Body of pancreas (tissue), 4 donors: Measurements from ENCODE around the gene NIN.

Experiments
- POLR2A ChIP-seq, 3 donors: fragments of 450-650 bp; IDR thresholded peaks; one replicate each; pipeline ENCODE4 v1.6.1; 2016; ENCODE audit warnings: antibody characterized with exemption in 3 of 3, mild to moderate bottlenecking in 2 of 3
- TF ChIP-seq, protein P1 (sequence below), 7 experiments: fragments of 450-650 bp in 4 of 7; fragments of 200-600 bp in 3 of 7; sonication (generic) in 3 of 7; IDR thresholded peaks; one replicate each; pipeline ENCODE4 v1.5.1; 2016 to 2019; ENCODE audit warnings: antibody characterized with exemption in 7 of 7

DNA sequence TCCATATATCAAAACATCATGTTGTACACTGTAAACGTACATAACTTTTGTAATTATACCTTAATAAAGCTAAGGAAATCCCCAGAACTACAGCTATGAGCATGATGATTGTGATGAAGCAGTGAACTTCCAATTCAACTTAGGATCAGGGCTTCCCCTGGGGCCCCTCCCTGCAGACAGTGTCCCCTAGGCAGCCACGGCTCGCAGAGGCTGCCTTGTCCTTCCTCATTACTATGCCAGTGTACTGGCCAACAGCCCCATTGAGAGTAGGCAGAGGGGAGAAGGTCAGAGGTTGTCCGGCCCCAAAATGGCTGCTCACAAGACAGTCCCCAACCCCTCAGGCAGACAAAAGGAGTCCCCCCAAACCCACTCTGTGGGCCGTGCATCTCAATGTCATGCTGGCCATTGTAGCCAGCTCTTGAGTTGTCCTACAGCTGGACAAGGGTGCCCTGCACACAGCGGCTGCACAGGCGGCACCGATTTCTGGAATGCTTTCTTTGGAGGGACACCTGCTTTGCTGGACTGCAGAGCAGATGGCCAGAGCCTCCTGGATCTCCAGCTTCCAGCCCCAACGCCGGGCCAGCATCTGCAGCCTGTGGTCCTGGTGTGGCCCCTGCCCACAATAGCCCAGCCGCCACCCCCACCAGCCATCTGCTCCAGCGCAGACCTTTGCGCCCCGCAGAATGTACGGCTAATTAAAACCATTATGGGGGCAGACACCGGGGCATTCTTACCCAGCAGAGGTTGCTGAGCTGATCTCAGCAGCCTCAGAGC lies 46.1 kb downstream of the NIN start:
- TF ChIP-seq, protein P1, sequence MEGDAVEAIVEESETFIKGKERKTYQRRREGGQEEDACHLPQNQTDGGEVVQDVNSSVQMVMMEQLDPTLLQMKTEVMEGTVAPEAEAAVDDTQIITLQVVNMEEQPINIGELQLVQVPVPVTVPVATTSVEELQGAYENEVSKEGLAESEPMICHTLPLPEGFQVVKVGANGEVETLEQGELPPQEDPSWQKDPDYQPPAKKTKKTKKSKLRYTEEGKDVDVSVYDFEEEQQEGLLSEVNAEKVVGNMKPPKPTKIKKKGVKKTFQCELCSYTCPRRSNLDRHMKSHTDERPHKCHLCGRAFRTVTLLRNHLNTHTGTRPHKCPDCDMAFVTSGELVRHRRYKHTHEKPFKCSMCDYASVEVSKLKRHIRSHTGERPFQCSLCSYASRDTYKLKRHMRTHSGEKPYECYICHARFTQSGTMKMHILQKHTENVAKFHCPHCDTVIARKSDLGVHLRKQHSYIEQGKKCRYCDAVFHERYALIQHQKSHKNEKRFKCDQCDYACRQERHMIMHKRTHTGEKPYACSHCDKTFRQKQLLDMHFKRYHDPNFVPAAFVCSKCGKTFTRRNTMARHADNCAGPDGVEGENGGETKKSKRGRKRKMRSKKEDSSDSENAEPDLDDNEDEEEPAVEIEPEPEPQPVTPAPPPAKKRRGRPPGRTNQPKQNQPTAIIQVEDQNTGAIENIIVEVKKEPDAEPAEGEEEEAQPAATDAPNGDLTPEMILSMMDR (IDR thresholded peaks at IDR 0.05) = no peak
- no peak for TF ChIP-seq POLR2A (IDR thresholded peaks at IDR 0.05)
